Vagina (tissue), 2 donors: ENCODE data around the gene NOP58. TPM values are rescaled to one million over a fixed set of nuclear protein-coding genes. Genes with fewer than 3 reads are reported as not detected.
"Not testable (repeated sequence)": the region's sequence is repeated elsewhere in the genome, so short reads cannot be mapped to it uniquely, and the experiment has no call there.

Experiments used
- DNase-seq, 2 donors: peaks; one replicate each; pipeline ENCODE4 v3.0.0-alpha.2; 2017; ENCODE audit errors: extremely low spot score in 2 of 2
- H3K27ac ChIP-seq: fragments of 200-600 bp; sonication (generic); one replicate; pipeline ENCODE4 v1.5.1; 2019
- H3K27me3 ChIP-seq: fragments of 200-600 bp; sonication (generic); one replicate; pipeline ENCODE4 v1.5.1; 2019
- H3K36me3 ChIP-seq, 2 donors: fragments of 200-600 bp; sonication (generic); one replicate each; pipeline ENCODE4 v1.5.1; 2017 to 2019
- H3K4me1 ChIP-seq: fragments of 200-600 bp; sonication (generic); one replicate; pipeline ENCODE4 v1.5.1; 2019
- H3K4me3 ChIP-seq, 2 donors: fragments of 200-600 bp; sonication (generic); 1 replicate in 1 of 2; 2 replicates in 1 of 2; pipeline ENCODE4 v1.5.1; 2016 to 2019
- H3K9me3 ChIP-seq: fragments of 200-600 bp; sonication (generic); one replicate; pipeline ENCODE4 v1.5.1; 2019
- POLR2A ChIP-seq, 2 donors: fragments of 450-650 bp; IDR thresholded peaks; one replicate each; pipeline ENCODE4 v1.6.1; 2017; ENCODE audit warnings: antibody characterized with exemption in 2 of 2, mild to moderate bottlenecking in 2 of 2, moderate library complexity in 2 of 2
- POLR2AphosphoS5 ChIP-seq, 2 donors: sonication (generic); formaldehyde crosslinking; IDR thresholded peaks; one replicate each; pipeline ENCODE4 v1.9.0; 2017; ENCODE audit warnings: antibody characterized with exemption in 2 of 2, mild to moderate bottlenecking in 2 of 2, low read depth in 1 of 2; ENCODE audit not compliant: insufficient read depth in 1 of 2
- intact Hi-C: fragments of 100-400 bp; cut with DNase I; formaldehyde crosslinking; loops from one replicate; pipeline ENCODE4 v1.15.1; 2023
- total RNA-seq: library from RNA; depleted of rRNA; stranded (reverse); fragments of >200 nt; gene quantifications from one replicate; pipeline ENCODE4 v1.2.3, GENCODE V29; 2016
- TF ChIP-seq, protein P1 (sequence below), 3 experiments: fragments of 450-650 bp in 2 of 3; fragments of 200-600 bp in 1 of 3; sonication (generic) in 1 of 3; IDR thresholded peaks; one replicate each; pipeline ENCODE4 v1.5.1; 2017 to 2019; ENCODE audit warnings: antibody characterized with exemption in 3 of 3, mild to moderate bottlenecking in 2 of 3, moderate library complexity in 2 of 3

Gene NOP58
- total RNA-seq, 1 donor from 2014 or later = 80.8 TPM

DNA sequence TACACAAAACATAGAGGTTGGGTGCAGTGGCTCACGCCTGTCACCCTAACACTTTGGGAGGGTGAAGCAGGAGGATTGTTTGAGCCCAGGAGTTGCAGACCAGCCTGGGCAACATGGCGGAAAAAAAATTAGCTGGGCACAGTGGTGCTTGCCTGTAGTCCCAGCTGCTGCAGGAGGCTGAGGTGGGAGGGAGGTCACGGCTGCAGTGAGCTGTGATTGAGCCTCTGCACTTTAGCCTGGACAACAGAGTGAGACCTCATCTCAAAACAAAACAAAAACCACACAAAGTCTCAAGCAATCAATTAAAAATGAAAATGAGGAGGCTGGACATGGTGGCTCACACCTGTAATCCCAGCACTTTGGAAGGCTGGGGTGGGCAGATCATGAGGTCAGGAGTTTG lies 4.9 kb downstream of the NOP58 start:
- peaks cover 37% of the 10 kb centered on the region for H3K4me1 ChIP-seq
- TF ChIP-seq, protein P1, sequence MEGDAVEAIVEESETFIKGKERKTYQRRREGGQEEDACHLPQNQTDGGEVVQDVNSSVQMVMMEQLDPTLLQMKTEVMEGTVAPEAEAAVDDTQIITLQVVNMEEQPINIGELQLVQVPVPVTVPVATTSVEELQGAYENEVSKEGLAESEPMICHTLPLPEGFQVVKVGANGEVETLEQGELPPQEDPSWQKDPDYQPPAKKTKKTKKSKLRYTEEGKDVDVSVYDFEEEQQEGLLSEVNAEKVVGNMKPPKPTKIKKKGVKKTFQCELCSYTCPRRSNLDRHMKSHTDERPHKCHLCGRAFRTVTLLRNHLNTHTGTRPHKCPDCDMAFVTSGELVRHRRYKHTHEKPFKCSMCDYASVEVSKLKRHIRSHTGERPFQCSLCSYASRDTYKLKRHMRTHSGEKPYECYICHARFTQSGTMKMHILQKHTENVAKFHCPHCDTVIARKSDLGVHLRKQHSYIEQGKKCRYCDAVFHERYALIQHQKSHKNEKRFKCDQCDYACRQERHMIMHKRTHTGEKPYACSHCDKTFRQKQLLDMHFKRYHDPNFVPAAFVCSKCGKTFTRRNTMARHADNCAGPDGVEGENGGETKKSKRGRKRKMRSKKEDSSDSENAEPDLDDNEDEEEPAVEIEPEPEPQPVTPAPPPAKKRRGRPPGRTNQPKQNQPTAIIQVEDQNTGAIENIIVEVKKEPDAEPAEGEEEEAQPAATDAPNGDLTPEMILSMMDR (IDR thresholded peaks at IDR 0.05) = no peak
- TF ChIP-seq POLR2AphosphoS5 (IDR thresholded peaks at IDR 0.05; ENCODE audit: insufficient read depth in 1 of 2, low read depth in 1 of 2) = no peak
- no peak for TF ChIP-seq POLR2A (IDR thresholded peaks at IDR 0.05)

DNA sequence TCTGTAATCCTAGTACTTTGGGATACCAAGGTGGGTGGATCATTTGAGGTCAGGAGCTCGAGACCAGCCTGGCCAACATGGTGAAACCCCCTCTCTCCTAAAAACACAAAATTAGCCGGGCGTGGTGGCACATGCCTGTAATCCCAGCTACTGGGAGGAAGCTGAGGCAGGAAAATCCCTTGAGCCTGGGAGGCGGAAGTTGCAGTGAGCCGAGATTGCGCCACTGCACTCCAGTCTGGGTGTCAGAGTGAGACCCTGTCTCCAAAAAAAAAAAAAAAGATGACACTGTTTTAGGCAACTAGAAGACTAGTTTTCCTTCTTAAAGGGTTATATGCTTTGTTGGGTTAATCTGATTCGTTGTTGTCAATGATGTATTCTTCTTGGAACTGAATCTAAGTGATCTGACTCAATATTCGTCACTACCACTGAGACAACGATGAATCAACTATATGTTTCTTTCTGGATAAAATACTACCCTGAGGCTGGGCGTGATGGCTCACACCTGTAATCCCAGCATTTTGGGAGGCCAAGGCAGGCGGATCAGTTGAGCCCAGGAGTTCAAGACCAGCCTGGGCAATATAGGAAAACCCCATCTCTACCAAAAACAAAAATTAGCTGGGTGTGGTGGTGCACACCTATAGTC lies 10.6 kb downstream of the NOP58 start:
- H3K27ac ChIP-seq = not testable (repeated sequence)

More for the DNA sequence above, 4.9 kb downstream of the NOP58 start:
- DNase-seq = no peak
- H3K4me3 ChIP-seq = no peak overlapping the region
- intact Hi-C loops = no loop called here
- H3K27ac ChIP-seq = no peak overlapping the region
- no peaks in the 10 kb centered on the region for H3K36me3 ChIP-seq
- H3K9me3 ChIP-seq = no peaks in the 10 kb centered on the region
- no peaks in the 10 kb centered on the region for H3K27me3 ChIP-seq

DNA sequence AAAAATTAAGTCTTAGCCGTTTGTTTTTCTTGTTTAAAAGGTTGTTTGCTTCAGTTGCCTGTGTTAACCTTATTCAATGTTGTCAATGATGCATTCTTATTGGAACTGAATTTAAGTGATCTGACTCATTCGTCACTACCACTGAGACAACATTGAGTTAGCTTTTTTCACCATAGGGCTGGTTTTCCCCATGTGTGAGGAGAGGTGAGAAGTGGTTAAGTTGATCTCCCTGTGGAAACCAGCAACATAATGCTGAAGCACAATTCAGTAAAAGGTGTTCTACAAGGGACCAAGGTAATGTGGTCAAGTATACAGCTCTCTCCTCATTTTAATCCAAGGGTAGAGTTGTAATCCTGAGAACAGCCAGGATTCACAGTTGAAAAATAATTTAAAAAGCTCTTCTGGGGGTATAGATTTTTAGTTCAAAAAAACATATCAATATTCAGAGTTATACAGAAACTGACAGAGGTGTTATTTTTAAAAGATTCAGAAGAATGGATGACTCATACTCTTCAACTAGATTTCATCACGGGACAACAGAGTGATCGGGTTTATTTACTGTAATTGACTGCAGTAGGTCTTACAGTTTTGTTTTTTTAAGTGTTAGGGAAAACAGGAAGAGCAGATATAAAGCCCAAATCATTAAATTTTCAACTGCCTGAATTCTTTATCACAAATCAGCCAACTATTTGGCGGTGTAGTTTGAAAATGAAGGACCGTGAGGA lies 12.6 kb downstream of the NOP58 start:
- Histone ChIP-seq H3K36me3 (peaks cover 0 to 18% of the 10 kb centered on the region in 2 donors), H3K9me3 (no peaks in the 10 kb centered on the region), H3K4me3 (no peak overlapping the region), H3K4me1 (peaks cover 6% of the 10 kb centered on the region), H3K27ac (no peak overlapping the region), H3K27me3 (no peaks in the 10 kb centered on the region)
- no peak for DNase-seq
- TF ChIP-seq POLR2A (IDR thresholded peaks at IDR 0.05) (no peak), POLR2AphosphoS5 (IDR thresholded peaks at IDR 0.05; ENCODE audit: insufficient read depth in 1 of 2, low read depth in 1 of 2) (peak in 1 of 2 donors; percentile 44)
- TF ChIP-seq, protein P1 (IDR thresholded peaks at IDR 0.05) = no peak
- intact Hi-C loops = no loop called here

More for the DNA sequence above, 10.6 kb downstream of the NOP58 start:
- H3K4me3 ChIP-seq, DNase-seq, H3K27me3 ChIP-seq, H3K9me3 ChIP-seq, H3K36me3 ChIP-seq, H3K4me1 ChIP-seq, intact Hi-C loops: not testable (repeated sequence)
- peak in 1 of 2 donors; percentile 18 for TF ChIP-seq POLR2AphosphoS5 (IDR thresholded peaks at IDR 0.05; ENCODE audit: insufficient read depth in 1 of 2, low read depth in 1 of 2)

DNA sequence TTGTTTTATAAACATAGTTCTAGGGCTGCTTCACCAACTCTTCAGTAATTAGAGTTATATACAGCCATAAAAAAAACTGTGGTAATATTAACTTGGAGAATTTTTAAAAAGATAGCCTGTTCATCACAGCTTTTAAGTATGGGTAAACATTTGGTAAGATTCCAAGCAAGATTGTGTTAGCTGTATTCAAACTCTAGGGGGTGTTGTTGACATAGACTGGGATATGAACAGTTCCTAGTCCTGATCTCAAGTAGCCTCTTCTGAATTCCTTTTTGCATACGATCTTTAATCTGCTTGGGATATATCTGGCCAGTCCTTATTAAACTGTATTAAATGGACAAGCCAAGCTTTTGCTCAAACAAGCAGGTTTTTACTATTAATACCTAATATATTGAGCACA lies 13.4 kb downstream of the NOP58 start:
- no peaks in the 10 kb centered on the region for H3K27me3 ChIP-seq
- no peak overlapping the region for H3K27ac ChIP-seq
- no peaks in the 10 kb centered on the region for H3K4me1 ChIP-seq
- peaks cover 0 to 26% of the 10 kb centered on the region in 2 donors for H3K36me3 ChIP-seq
- DNase-seq = no peak
- intact Hi-C loops = no loop called here
- no peaks in the 10 kb centered on the region for H3K9me3 ChIP-seq
- no peak for TF ChIP-seq POLR2AphosphoS5 (IDR thresholded peaks at IDR 0.05; ENCODE audit: insufficient read depth in 1 of 2, low read depth in 1 of 2)
- TF ChIP-seq, protein P1 (IDR thresholded peaks at IDR 0.05) = no peak
- no peak for TF ChIP-seq POLR2A (IDR thresholded peaks at IDR 0.05)
- no peak overlapping the region for H3K4me3 ChIP-seq

DNA sequence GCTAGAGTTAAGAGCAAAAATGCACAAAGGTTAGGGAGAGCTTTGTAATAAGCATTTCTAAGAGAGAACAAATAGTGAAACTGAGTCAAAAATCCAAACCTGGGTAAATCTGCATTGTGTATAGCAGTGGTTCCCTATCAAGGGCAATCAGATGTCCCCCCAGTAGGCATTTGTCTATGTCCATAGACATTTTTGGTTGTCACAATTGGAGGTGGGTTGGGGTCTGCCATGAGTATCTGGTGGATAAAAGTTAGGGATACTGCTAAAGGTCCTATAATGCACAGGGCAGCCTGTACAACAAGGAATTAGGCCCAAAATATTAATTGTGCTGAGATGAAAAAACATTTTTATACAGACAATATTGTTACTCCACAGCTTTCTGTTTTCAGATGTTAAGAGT lies 21.0 kb downstream of the NOP58 start:
- no peak overlapping the region for H3K27ac ChIP-seq
- H3K4me3 ChIP-seq = no peak overlapping the region
- TF ChIP-seq POLR2AphosphoS5 (IDR thresholded peaks at IDR 0.05; ENCODE audit: insufficient read depth in 1 of 2, low read depth in 1 of 2) = no peak
- no peak for TF ChIP-seq POLR2A (IDR thresholded peaks at IDR 0.05)
- TF ChIP-seq, protein P1 (IDR thresholded peaks at IDR 0.05) = no peak
- H3K4me1 ChIP-seq = no peaks in the 10 kb centered on the region
- H3K36me3 ChIP-seq = peaks cover 0 to 85% of the 10 kb centered on the region in 2 donors
- no peaks in the 10 kb centered on the region for H3K9me3 ChIP-seq
- no peaks in the 10 kb centered on the region for H3K27me3 ChIP-seq
- intact Hi-C loops = loop anchor here (5.0 kb wide), 1 partner anchor 796 kb away; no protein-coding TSS in a partner anchor
- no peak for DNase-seq
